Measurements from ENCODE around the gene SMIM45.
"Not testable (repeated sequence)": the region's sequence is repeated elsewhere in the genome, so short reads cannot be mapped to it uniquely, and the experiment has no call there.

Gene SMIM45

GRCh38 chr22:41948142-41948541 is 3.8 kb upstream of the SMIM45 start:
- H3K4me3 ChIP-seq (replicated peaks; ENCODE audit: low read depth, low read length): no peak overlapping the region
- DNase-seq (ENCODE audit: extremely low read depth, low read depth): no peak
- no peak for TF ChIP-seq CTCF (IDR thresholded peaks at IDR 0.05; ENCODE audit: low read depth, low read length, missing control alignments)

GRCh38 chr22:41948928-41949296 is 3.0 kb upstream of the SMIM45 start:
- not testable (repeated sequence) for H3K4me3 ChIP-seq (replicated peaks; ENCODE audit: low read depth, low read length); DNase-seq (ENCODE audit: extremely low read depth, low read depth)

- TF ChIP-seq CTCF (IDR thresholded peaks at IDR 0.05; ENCODE audit: low read depth, low read length, missing control alignments): no peak
- no peak overlapping the region for H3K4me3 ChIP-seq (replicated peaks; ENCODE audit: low read depth, low read length)
- DNase-seq (ENCODE audit: extremely low read depth, low read depth): no peak
These were observed 2.5 kb upstream of the SMIM45 start for GRCh38 chr22:41949297-41949965.

GRCh38 chr22:41952713-41953112 is 763 bp downstream of the SMIM45 start:
- TF ChIP-seq CTCF (IDR thresholded peaks at IDR 0.05; ENCODE audit: low read depth, low read length, missing control alignments): no peak
- DNase-seq (ENCODE audit: extremely low read depth, low read depth): no peak
- no peak overlapping the region for H3K4me3 ChIP-seq (replicated peaks; ENCODE audit: low read depth, low read length)

- no peak for TF ChIP-seq CTCF (IDR thresholded peaks at IDR 0.05; ENCODE audit: low read depth, low read length, missing control alignments)
- H3K4me3 ChIP-seq (replicated peaks; ENCODE audit: low read depth, low read length): no peak overlapping the region
- no peak for DNase-seq (ENCODE audit: extremely low read depth, low read depth)
These were observed 6.1 kb downstream of the SMIM45 start for GRCh38 chr22:41957941-41958556.

GRCh38 chr22:41963453-41964111 is 11.6 kb downstream of the SMIM45 start:
- DNase-seq (ENCODE audit: extremely low read depth, low read depth): no peak
- TF ChIP-seq CTCF (IDR thresholded peaks at IDR 0.05; ENCODE audit: low read depth, low read length, missing control alignments): no peak
- H3K4me3 ChIP-seq (replicated peaks; ENCODE audit: low read depth, low read length): no peak overlapping the region

- no peak for TF ChIP-seq CTCF (IDR thresholded peaks at IDR 0.05; ENCODE audit: low read depth, low read length, missing control alignments)
- H3K4me3 ChIP-seq (replicated peaks; ENCODE audit: low read depth, low read length): no peak overlapping the region
- no peak for DNase-seq (ENCODE audit: extremely low read depth, low read depth)
These were observed 12.2 kb downstream of the SMIM45 start for GRCh38 chr22:41964112-41964491.

All from HFF-Myc (cell line).